Esophagus squamous epithelium (tissue), 4 donors: ENCODE measurements around the gene NTPCR.

Source experiments
- CTCF ChIP-seq, 6 experiments: fragments of 450-650 bp in 4 of 6; fragments of 200-600 bp in 2 of 6; sonication (generic) in 2 of 6; IDR thresholded peaks; one replicate each; pipeline ENCODE4 v1.5.1; 2016 to 2019; ENCODE audit warnings: antibody characterized with exemption in 6 of 6, mild to moderate bottlenecking in 4 of 6, moderate library complexity in 4 of 6
- POLR2A ChIP-seq, 4 donors: fragments of 450-650 bp; IDR thresholded peaks; one replicate each; pipeline ENCODE4 v1.6.1; 2017; ENCODE audit warnings: antibody characterized with exemption in 4 of 4, mild to moderate bottlenecking in 4 of 4, moderate library complexity in 3 of 4

- no peak for TF ChIP-seq CTCF (IDR thresholded peaks at IDR 0.05)
- TF ChIP-seq POLR2A (IDR thresholded peaks at IDR 0.05), result no peak
These were observed 46.3 kb upstream of the NTPCR start for GRCh38 chr1:232904131-232904530.
